HL-60 (cell line): ENCODE data around the gene DOCK6.

Source experiments
- DNase-seq, 2 experiments: peaks; one replicate each; pipeline ENCODE4 v3.0.0-alpha.2; 2010 to 2020; ENCODE audit warnings: low read depth in 1 of 2, low spot score in 1 of 2
- H3K27ac ChIP-seq: fragments of 250-450 bp; sonication (Bioruptor Pico); replicated peaks from 2 replicates; pipeline ENCODE4 v1.5.1; 2020; ENCODE audit warnings: mild to moderate bottlenecking, moderate library complexity
- H3K27me3 ChIP-seq: fragments of 250-450 bp; sonication (Bioruptor Pico); 2 replicates; pipeline ENCODE4 v1.5.1; 2021; ENCODE audit warnings: mild to moderate bottlenecking, moderate library complexity; ENCODE audit not compliant: insufficient read depth, poor library complexity, severe bottlenecking
- H3K4me3 ChIP-seq: replicated peaks from 2 replicates; pipeline ENCODE4 v1.5.1; 2011; ENCODE audit warnings: mild to moderate bottlenecking, control low read depth, low read length; ENCODE audit not compliant: insufficient read depth
- GABPA ChIP-seq: IDR thresholded peaks from 2 replicates; pipeline ENCODE4 v1.6.1; 2012; ENCODE audit warnings: low read depth
- POLR2AphosphoS5 ChIP-seq: IDR thresholded peaks from 2 replicates; pipeline ENCODE4 v1.6.1; 2012; ENCODE audit warnings: low read depth
- SPI1 ChIP-seq: IDR thresholded peaks from 2 replicates; pipeline ENCODE4 v1.6.1; 2012; ENCODE audit warnings: low read depth, mild to moderate bottlenecking, borderline replicate concordance
- TF ChIP-seq, protein P1 (sequence below): IDR thresholded peaks from one replicate; pipeline ENCODE4 v1.5.1; 2011; ENCODE audit warnings: low read length, control low read depth, inconsistent platforms; ENCODE audit not compliant: insufficient read depth
- TF ChIP-seq, protein P2 (sequence below): IDR thresholded peaks from 2 replicates; pipeline ENCODE4 v1.6.1; 2012; ENCODE audit warnings: low read depth; ENCODE audit not compliant: insufficient replicate concordance

DOCK6 gene

DNA sequence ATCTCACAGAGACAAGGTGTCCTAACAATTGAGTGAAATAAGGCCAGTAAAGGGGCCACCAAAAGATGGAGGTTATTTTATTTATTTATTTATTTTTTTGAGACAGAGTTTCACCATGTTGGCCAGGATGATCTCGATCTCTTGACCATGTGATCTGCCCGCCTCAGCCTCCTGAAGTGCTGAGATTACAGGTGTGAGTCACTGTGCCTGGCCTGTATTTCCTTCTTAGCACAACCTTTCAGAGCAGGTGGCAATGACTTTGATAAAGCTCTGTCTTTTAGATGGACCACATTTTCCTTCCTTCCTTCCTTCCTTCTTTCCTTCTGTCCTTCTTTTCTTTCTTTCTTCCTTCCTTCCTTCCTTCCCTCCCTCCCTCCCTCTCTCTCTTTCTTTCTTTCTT lies 11.0 kb upstream of the DOCK6 start:
- DNase-seq = no peak
- TF ChIP-seq, protein P1, sequence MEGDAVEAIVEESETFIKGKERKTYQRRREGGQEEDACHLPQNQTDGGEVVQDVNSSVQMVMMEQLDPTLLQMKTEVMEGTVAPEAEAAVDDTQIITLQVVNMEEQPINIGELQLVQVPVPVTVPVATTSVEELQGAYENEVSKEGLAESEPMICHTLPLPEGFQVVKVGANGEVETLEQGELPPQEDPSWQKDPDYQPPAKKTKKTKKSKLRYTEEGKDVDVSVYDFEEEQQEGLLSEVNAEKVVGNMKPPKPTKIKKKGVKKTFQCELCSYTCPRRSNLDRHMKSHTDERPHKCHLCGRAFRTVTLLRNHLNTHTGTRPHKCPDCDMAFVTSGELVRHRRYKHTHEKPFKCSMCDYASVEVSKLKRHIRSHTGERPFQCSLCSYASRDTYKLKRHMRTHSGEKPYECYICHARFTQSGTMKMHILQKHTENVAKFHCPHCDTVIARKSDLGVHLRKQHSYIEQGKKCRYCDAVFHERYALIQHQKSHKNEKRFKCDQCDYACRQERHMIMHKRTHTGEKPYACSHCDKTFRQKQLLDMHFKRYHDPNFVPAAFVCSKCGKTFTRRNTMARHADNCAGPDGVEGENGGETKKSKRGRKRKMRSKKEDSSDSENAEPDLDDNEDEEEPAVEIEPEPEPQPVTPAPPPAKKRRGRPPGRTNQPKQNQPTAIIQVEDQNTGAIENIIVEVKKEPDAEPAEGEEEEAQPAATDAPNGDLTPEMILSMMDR = no peak
- TF ChIP-seq SPI1 = no peak
- no peak for TF ChIP-seq POLR2AphosphoS5
- TF ChIP-seq, protein P2, sequence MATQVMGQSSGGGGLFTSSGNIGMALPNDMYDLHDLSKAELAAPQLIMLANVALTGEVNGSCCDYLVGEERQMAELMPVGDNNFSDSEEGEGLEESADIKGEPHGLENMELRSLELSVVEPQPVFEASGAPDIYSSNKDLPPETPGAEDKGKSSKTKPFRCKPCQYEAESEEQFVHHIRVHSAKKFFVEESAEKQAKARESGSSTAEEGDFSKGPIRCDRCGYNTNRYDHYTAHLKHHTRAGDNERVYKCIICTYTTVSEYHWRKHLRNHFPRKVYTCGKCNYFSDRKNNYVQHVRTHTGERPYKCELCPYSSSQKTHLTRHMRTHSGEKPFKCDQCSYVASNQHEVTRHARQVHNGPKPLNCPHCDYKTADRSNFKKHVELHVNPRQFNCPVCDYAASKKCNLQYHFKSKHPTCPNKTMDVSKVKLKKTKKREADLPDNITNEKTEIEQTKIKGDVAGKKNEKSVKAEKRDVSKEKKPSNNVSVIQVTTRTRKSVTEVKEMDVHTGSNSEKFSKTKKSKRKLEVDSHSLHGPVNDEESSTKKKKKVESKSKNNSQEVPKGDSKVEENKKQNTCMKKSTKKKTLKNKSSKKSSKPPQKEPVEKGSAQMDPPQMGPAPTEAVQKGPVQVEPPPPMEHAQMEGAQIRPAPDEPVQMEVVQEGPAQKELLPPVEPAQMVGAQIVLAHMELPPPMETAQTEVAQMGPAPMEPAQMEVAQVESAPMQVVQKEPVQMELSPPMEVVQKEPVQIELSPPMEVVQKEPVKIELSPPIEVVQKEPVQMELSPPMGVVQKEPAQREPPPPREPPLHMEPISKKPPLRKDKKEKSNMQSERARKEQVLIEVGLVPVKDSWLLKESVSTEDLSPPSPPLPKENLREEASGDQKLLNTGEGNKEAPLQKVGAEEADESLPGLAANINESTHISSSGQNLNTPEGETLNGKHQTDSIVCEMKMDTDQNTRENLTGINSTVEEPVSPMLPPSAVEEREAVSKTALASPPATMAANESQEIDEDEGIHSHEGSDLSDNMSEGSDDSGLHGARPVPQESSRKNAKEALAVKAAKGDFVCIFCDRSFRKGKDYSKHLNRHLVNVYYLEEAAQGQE = no peak
- TF ChIP-seq GABPA = no peak
- Histone ChIP-seq H3K4me3 (no peak overlapping the region), H3K27me3 (peaks cover 16% of the 10 kb centered on the region), H3K27ac (no peak overlapping the region)

- no peak for DNase-seq
- no peak overlapping the region for H3K4me3 ChIP-seq
- TF ChIP-seq, protein P2 = no peak
- TF ChIP-seq, protein P1 = no peak
- TF ChIP-seq GABPA (no peak), POLR2AphosphoS5 (no peak), SPI1 (no peak)
- H3K27me3 ChIP-seq = peaks cover 23% of the 10 kb centered on the region
- H3K27ac ChIP-seq = no peak overlapping the region
Observed at GRCh38 chr19:11269408-11269807, 7.1 kb upstream of the DOCK6 start.

DNA sequence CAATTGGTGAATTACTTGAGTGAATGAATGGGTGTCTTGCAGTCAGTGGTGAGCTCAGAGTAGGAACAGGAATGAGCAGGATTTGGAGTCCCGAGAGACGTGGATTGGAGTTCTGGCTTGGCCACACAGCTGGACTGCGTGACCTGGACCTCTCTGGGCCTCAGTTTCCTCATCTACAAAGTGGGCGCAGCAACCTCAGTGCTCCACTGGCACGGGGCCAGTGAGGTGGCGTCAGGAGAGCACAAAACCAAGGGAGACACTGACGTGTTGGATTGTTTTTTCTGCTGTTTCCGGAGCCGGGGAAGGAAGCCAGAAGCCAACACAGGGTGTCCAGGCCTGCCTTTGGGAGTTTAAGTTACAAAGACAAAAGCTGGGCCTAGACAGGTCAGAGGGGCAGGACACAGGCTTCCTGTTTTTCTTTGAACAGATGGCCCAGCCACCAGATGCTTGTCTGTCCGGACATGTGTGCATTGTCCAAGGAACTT lies 6.5 kb upstream of the DOCK6 start:
- Histone ChIP-seq H3K4me3 (no peak overlapping the region), H3K27me3 (peaks cover 28% of the 10 kb centered on the region), H3K27ac (no peak overlapping the region)
- TF ChIP-seq, protein P1 = no peak
- TF ChIP-seq, protein P2 = no peak
- TF ChIP-seq POLR2AphosphoS5 (no peak), SPI1 (no peak), GABPA (no peak)
- peak in 1 of 2 experiments; percentile 9 for DNase-seq
